ENCODE measurements around the gene ORC5. TPM values are rescaled to one million over a fixed set of nuclear protein-coding genes. Genes with fewer than 3 reads are reported as not detected.

ORC5 gene
- total RNA-seq, 1 experiment from 2014 or later, result 21.0 TPM

- TF ChIP-seq IRF1 (CRISPR knock-in tag; IDR thresholded peaks at IDR 0.05), result no peak
- no peak for TF ChIP-seq GRHL2 (CRISPR knock-in tag; IDR thresholded peaks at IDR 0.05; ENCODE audit: insufficient replicate concordance, severe bottlenecking)
- no peak for TF ChIP-seq ZNF138 (CRISPR knock-in tag; conservative IDR thresholded peaks at IDR 0.05)
- TF ChIP-seq FOXJ3 (CRISPR knock-in tag; IDR thresholded peaks at IDR 0.05; ENCODE audit: borderline replicate concordance), result no peak
- TF ChIP-seq SMAD3 (CRISPR knock-in tag; IDR thresholded peaks at IDR 0.05; ENCODE audit: borderline replicate concordance), result no peak
- TF ChIP-seq IRF2 (CRISPR knock-in tag; IDR thresholded peaks at IDR 0.05; ENCODE audit: borderline replicate concordance, low read depth), result no peak
- TF ChIP-seq AFF4 (CRISPR knock-in tag; IDR thresholded peaks at IDR 0.05; ENCODE audit: borderline replicate concordance), result no peak
- no peak for TF ChIP-seq JAZF1 (CRISPR knock-in tag; IDR thresholded peaks at IDR 0.05)
Measured at GRCh38 chr7:104089061-104089460, 118.8 kb downstream of the ORC5 start (continued).

Other genes starting within 250 kb of the ORC5 start
- 0.20 to 0.53 TPM (median 0.44 TPM) in 3 replicates for gene RELN, start 218.4 kb downstream of the ORC5 start, total RNA-seq (2021)
- 0.34 to 0.83 TPM in 2 of 3 replicates, not detected in the other for gene LHFPL3, start 120.6 kb upstream of the ORC5 start, total RNA-seq (2021)

Measured in WTC11 (cell line).